Hematopoietic multipotent progenitor cell treated with erythropoietin and hydrocortisone succinate and interleukin-3 and kit ligand, for 15 days (in vitro differentiated cells): ENCODE measurements around the gene APLP1.
"Not testable (repeated sequence)": the region's sequence is repeated elsewhere in the genome, so short reads cannot be mapped to it uniquely, and the experiment has no call there.

ENCODE experiments used
- DNase-seq: peaks from one replicate; pipeline ENCODE4 v3.0.0-alpha.2; 2015; ENCODE audit warnings: low spot score

The APLP1 gene

GRCh38 chr19:35852029-35852780, 16.2 kb upstream of the APLP1 start, which contains the start of gene NPHS1:
TSS of gene NPHS1 (minus strand) at chr19:35852504. CDS start at chr19:35851837, 667 bp downstream.
- no peak for DNase-seq

GRCh38 chr19:35853038-35853756, 15.2 kb upstream of the APLP1 start:
- DNase-seq, result no peak

GRCh38 chr19:35856546-35857149, 11.7 kb upstream of the APLP1 start, which contains the start of gene KIRREL2:
TSS of gene KIRREL2 (plus strand) at chr19:35856911. CDS start at chr19:35857120, 209 bp downstream.
- no peak for DNase-seq

- DNase-seq, result no peak
Observed at GRCh38 chr19:35858311-35858710, 10.1 kb upstream of the APLP1 start.

- no peak for DNase-seq
Observed at GRCh38 chr19:35859414-35859813, 9.0 kb upstream of the APLP1 start.

GRCh38 chr19:35860436-35860817, 7.9 kb upstream of the APLP1 start:
- DNase-seq, result no peak

- no peak for DNase-seq
Observed at GRCh38 chr19:35860818-35861639, 7.3 kb upstream of the APLP1 start.

- no peak for DNase-seq
Observed at GRCh38 chr19:35861640-35862160, 6.7 kb upstream of the APLP1 start.

- no peak for DNase-seq
Observed at GRCh38 chr19:35862528-35862927, 5.8 kb upstream of the APLP1 start.

GRCh38 chr19:35863018-35863417, 5.4 kb upstream of the APLP1 start:
- DNase-seq, result no peak

GRCh38 chr19:35868823-35869326, 501 bp downstream of the APLP1 start:
- DNase-seq, result no peak

- peak; percentile 79 for DNase-seq
Observed at GRCh38 chr19:35869327-35870123, 1.2 kb downstream of the APLP1 start.

- not testable (repeated sequence) for DNase-seq
Observed at GRCh38 chr19:35870124-35870736, 1.9 kb downstream of the APLP1 start.

- DNase-seq, result no peak
Observed at GRCh38 chr19:35870798-35871197, 2.4 kb downstream of the APLP1 start.

GRCh38 chr19:35871611-35872010, 3.2 kb downstream of the APLP1 start:
- DNase-seq, result no peak

- no peak for DNase-seq
Observed at GRCh38 chr19:35872180-35872579, 3.8 kb downstream of the APLP1 start.

- no peak for DNase-seq
Observed at GRCh38 chr19:35874392-35874930, 6.1 kb downstream of the APLP1 start.

GRCh38 chr19:35879068-35879467, 10.7 kb downstream of the APLP1 start:
- no peak for DNase-seq

- DNase-seq, result peak; percentile 66
Observed at GRCh38 chr19:35879770-35880317, 11.5 kb downstream of the APLP1 start.
